ENCODE data around the gene YIPF5.

GRCh38 chr5:144134194-144134826 lies 36.1 kb downstream of the YIPF5 start:
- TF ChIP-seq CTCF (IDR thresholded peaks at IDR 0.05) (no peak), EP300 (IDR thresholded peaks at IDR 0.05) (no peak), POLR2A (IDR thresholded peaks at IDR 0.05) (no peak), POLR2AphosphoS5 (IDR thresholded peaks at IDR 0.05) (no peak)

Measured in suprapubic skin (tissue), 4 donors.